Kidney (tissue), 14 donors: Measurements from ENCODE around the gene NLRC5. TPM values are rescaled to one million over a fixed set of nuclear protein-coding genes. Genes with fewer than 3 reads are reported as not detected.

Experiments
- DNase-seq, 5 donors: peaks; one replicate each; pipeline ENCODE4 v3.0.0-alpha.2; 2013 to 2020
- FAIRE-seq: peaks from 2 replicates; lab custom pipeline; 2012; peaks lifted over from hg19 to GRCh38; lab: Jason Lieb, UNC
- H3K27ac ChIP-seq, 2 donors: one replicate each; pipeline ENCODE4 v1.7.0; 2013; ENCODE audit warnings: low read depth in 2 of 2, low read length in 2 of 2, inconsistent platforms in 1 of 2
- H3K27me3 ChIP-seq: one replicate; pipeline ENCODE4 v1.7.1; 2013; ENCODE audit warnings: low read length, inconsistent platforms; ENCODE audit not compliant: control insufficient read depth, insufficient read depth
- H3K36me3 ChIP-seq, 3 donors: one replicate each; pipeline versions ENCODE4 v1.7.0 to v1.7.1; 2013; ENCODE audit warnings: low read length in 3 of 3, control low read depth in 1 of 3, inconsistent platforms in 1 of 3; ENCODE audit not compliant: insufficient read depth in 3 of 3, control insufficient read depth in 2 of 3
- H3K4me1 ChIP-seq, 3 donors: one replicate each; pipeline versions ENCODE4 v1.7.0 to v1.7.1; 2013; ENCODE audit warnings: low read length in 3 of 3, inconsistent platforms in 1 of 3, low read depth in 1 of 3; ENCODE audit not compliant: control insufficient read depth in 2 of 3, insufficient read depth in 2 of 3
- H3K4me3 ChIP-seq, 3 donors: one replicate each; pipeline versions ENCODE4 v1.7.0 to v1.8.1; 2013; ENCODE audit warnings: low read length in 3 of 3, control low read depth in 1 of 3, inconsistent platforms in 1 of 3
- H3K9ac ChIP-seq, 3 donors: one replicate each; pipeline versions ENCODE4 v1.7.0 to v1.7.1; 2013; ENCODE audit warnings: low read length in 3 of 3, control low read depth in 1 of 3, inconsistent platforms in 1 of 3
- H3K9me3 ChIP-seq, 3 donors: one replicate each; pipeline versions ENCODE4 v1.7.0 to v1.7.1; 2013; ENCODE audit warnings: low read length in 3 of 3, control low read depth in 1 of 3, inconsistent platforms in 1 of 3; ENCODE audit not compliant: control insufficient read depth in 2 of 3, insufficient read depth in 1 of 3
- CTCF ChIP-seq: IDR thresholded peaks from 3 replicates; pipeline ENCODE4 v1.5.1; 2012; ENCODE audit warnings: mild to moderate bottlenecking, moderate library complexity, borderline replicate concordance; ENCODE audit not compliant: insufficient read depth; ENCODE audit errors: extremely low read depth
- intact Hi-C: fragments of 100-400 bp; cut with DNase I; formaldehyde crosslinking; loops from one replicate; pipeline ENCODE4 v1.11.1; 2022
- polyA plus RNA-seq: library from polyadenylated mRNA; stranded (reverse); fragments of 350-450 nt; fragmentation: Illumina TruSeq; extraction: RNeasy Lipid Tissue Mini Kit (QIAGEN cat#74804); gene quantifications from one replicate; pipeline ENCODE4 v1.2.3, GENCODE V29; 2014; ENCODE audit warnings: low read depth, low replicate concordance; ENCODE audit not compliant: insufficient read depth
- total RNA-seq: library from RNA; stranded (reverse); fragmentation: NEBNext Ultra II Directional; extraction: Animal tissue kit (Norgen Biotek cat#: 25700); gene quantifications from one replicate; pipeline ENCODE4 v1.2.1, GENCODE V29; 2021
- donor health status: control.
- donor health status: control.
- donor health status: control.
- donor health status: control.
- donor health status: control.
- donor health status: DM: yes; HTN: yes; CAD: no.
- donor health status: Normal renal cell carcinoma (clear cell type).

NLRC5 gene
- total and polyA plus RNA-seq, 2 donors from 2014 or later: 7.1 to 55.6 TPM

- Histone ChIP-seq H3K4me1 (peaks cover 0 to 6% (median 0%) of the 10 kb centered on the region in 3 donors), H3K4me3 (no peak overlapping the region), H3K27me3 (no peaks in the 10 kb centered on the region), H3K27ac (no peak overlapping the region), H3K9ac (no peak overlapping the region), H3K9me3 (no peaks in the 10 kb centered on the region), H3K36me3 (peaks cover 18 to 53% (median 37%) of the 10 kb centered on the region in 3 donors)
- no peak for DNase-seq
- no peak for TF ChIP-seq CTCF
- intact Hi-C loops: no loop called here
- no peak for FAIRE-seq
These were observed 44.2 kb upstream of the NLRC5 start for GRCh38 chr16:56944954-56945839.

GRCh38 chr16:56945847-56946527 is 43.4 kb upstream of the NLRC5 start:
- no peaks in the 10 kb centered on the region for H3K27me3 ChIP-seq
- H3K36me3 ChIP-seq: peaks cover 17 to 45% (median 32%) of the 10 kb centered on the region in 3 donors
- TF ChIP-seq CTCF: no peak
- no peak for DNase-seq
- H3K9ac ChIP-seq: no peak overlapping the region
- H3K4me3 ChIP-seq: no peak overlapping the region
- no peaks in the 10 kb centered on the region for H3K9me3 ChIP-seq
- peaks cover 0 to 6% (median 2%) of the 10 kb centered on the region in 3 donors for H3K4me1 ChIP-seq
- no peak overlapping the region for H3K27ac ChIP-seq
- no peak for FAIRE-seq
- intact Hi-C loops: no loop called here

DNA sequence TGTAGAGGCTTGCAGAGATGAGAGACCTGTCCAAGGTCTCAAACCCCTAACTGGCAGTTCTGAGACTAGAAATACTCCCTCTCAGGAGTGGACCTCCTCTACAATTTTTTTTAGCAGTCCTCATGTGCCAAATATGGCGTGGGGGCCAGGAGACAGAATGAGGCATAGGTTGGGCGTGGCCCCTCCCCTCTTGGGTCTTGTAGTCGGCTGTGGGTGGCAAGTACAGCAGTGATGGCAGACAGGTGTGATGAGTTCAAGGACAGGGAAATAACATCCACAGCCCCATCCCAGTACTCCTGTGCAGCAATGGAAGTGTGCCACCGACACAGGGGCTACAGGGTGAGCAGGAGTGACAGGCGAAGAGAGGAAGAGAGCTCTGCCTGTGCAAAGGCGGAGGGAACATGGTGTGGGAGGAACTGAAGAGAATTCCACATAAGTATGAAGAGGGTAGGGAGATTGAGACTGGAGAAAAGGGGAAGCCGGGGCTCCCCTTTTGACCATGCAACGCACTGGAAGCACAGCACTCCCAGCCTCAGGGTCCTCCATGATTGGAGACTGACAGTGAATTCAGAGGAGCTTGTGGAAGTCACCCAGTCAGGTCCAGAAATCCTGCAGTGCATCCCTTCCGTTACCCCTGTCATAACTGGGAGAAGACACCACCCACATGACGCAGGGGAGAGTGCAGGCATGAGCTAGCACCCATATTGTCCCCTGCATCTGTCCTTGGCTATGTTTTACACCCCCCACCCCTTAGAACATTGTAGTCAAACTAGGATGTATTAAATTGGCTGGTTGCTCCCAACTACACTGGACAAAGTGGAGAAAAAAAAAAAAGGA is 42.4 kb upstream of the NLRC5 start:
- no peaks in the 10 kb centered on the region for H3K9me3 ChIP-seq
- FAIRE-seq (no peak), DNase-seq (no peak)
- H3K27ac ChIP-seq: no peak overlapping the region
- peaks cover 11 to 36% (median 25%) of the 10 kb centered on the region in 3 donors for H3K36me3 ChIP-seq
- no peak overlapping the region for H3K9ac ChIP-seq
- H3K4me1 ChIP-seq: peaks cover 0 to 4% (median 3%) of the 10 kb centered on the region in 3 donors
- intact Hi-C loops: no loop called here
- H3K27me3 ChIP-seq: no peaks in the 10 kb centered on the region
- no peak for TF ChIP-seq CTCF
- no peak overlapping the region for H3K4me3 ChIP-seq
